Measurements from ENCODE around the gene NRP2. TPM values are rescaled to one million over a fixed set of nuclear protein-coding genes. Genes with fewer than 3 reads are reported as not detected.

NRP2 gene
- total RNA-seq, 5 donors from 2014 or later (not counting 1 experiment from before 2014, with no cell fraction given), result 0.85 to 1.1 (median 0.93) TPM; not detected in 2

DNA sequence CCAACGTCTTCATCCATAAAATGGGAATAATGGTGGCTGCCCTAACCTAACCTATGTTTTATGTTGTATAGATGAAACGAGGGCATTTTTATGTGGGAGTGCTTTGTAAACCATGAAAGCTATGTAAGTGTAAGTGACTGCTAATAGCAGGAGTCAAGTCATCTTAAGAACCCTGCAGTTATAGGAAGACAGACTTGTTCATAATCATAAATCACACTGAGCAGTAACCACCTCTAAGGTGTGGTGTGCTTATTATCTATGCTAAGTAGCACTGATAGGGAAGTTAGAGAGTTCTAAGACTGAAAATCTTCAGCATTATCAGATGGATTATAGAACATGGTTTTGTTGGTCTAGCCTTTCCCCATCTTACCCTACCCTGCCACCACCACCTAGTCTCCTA, 24.2 kb upstream of the NRP2 start:
- H3K9me3 ChIP-seq, result no peaks in the 10 kb centered on the region
- DNase-seq (no peak), ATAC-seq (replicated peaks in 1 of 4) (no peak)
- H3K27ac ChIP-seq (ENCODE audit: low read length), result no peak overlapping the region
- no CpG with 5 or more reads among the region's 2 CpGs for WGBS (ENCODE audit: insufficient coverage)
- no peaks in the 10 kb centered on the region for H3K36me3 Mint-ChIP-seq
- CTCF ChIA-PET, result no interaction called here
- H3K36me3 ChIP-seq (ENCODE audit: control insufficient read depth in 2 of 2, extremely low read depth in 1 of 2, insufficient read depth in 1 of 2, low read length in 1 of 2), result no peaks in the 10 kb centered on the region
- no peak overlapping the region for H3K4me3 Mint-ChIP-seq
- H3K9me3 Mint-ChIP-seq, result no peaks in the 10 kb centered on the region
- H3K27ac Mint-ChIP-seq, result no peak overlapping the region
- H3K27me3 ChIP-seq (replicated peaks in 1 of 2; ENCODE audit: control insufficient read depth in 2 of 2, extremely low read depth in 1 of 2, insufficient read depth in 2 of 2, low read length in 1 of 2), result peaks cover 0 to 2% of the 10 kb centered on the region in 2 experiments
- H3K27me3 Mint-ChIP-seq, result peaks cover 0 to 4% of the 10 kb centered on the region in 2 donors
- peaks cover 21 to 22% (median 21%) of the 10 kb centered on the region in 3 donors for H3K4me1 Mint-ChIP-seq
- H3K4me1 ChIP-seq (ENCODE audit: control insufficient read depth in 1 of 2, extremely low read depth in 1 of 2, insufficient read depth in 2 of 2, low read length in 2 of 2), result peaks cover 5 to 16% of the 10 kb centered on the region in 2 experiments
- POLR2A ChIA-PET, result no interaction called here
- no peak overlapping the region for H3K4me3 ChIP-seq (ENCODE audit: control insufficient read depth in 1 of 2, extremely low read depth in 1 of 2, low read length in 1 of 2)

DNA sequence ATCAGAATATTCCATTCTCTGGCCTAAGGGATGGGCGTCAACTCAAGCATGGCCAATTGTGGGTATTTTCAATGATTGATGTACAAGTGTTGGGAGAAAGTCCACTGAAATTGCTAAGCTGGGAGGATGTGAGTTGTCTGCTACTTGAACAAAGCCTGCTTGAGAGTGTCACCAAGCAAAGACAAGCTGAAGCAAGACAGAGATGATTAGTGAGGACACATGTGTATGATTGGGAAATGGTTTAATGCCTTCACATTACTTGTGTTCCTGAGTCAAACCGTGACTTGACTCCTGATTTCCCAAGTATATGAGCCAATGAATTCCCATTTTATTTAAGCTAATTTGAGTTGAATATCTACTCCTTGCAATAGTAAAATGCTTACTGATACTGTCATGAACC, 23.7 kb upstream of the NRP2 start:
- H3K4me1 Mint-ChIP-seq, result peaks cover 21 to 22% (median 21%) of the 10 kb centered on the region in 3 donors
- Histone ChIP-seq H3K27me3 (replicated peaks in 1 of 2; ENCODE audit: control insufficient read depth in 2 of 2, extremely low read depth in 1 of 2, insufficient read depth in 2 of 2, low read length in 1 of 2) (peaks cover 0 to 2% of the 10 kb centered on the region in 2 experiments), H3K36me3 (ENCODE audit: control insufficient read depth in 2 of 2, extremely low read depth in 1 of 2, insufficient read depth in 1 of 2, low read length in 1 of 2) (no peaks in the 10 kb centered on the region), H3K4me3 (ENCODE audit: control insufficient read depth in 1 of 2, extremely low read depth in 1 of 2, low read length in 1 of 2) (no peak overlapping the region), H3K4me1 (ENCODE audit: control insufficient read depth in 1 of 2, extremely low read depth in 1 of 2, insufficient read depth in 2 of 2, low read length in 2 of 2) (peaks cover 5 to 16% of the 10 kb centered on the region in 2 experiments), H3K27ac (ENCODE audit: low read length) (no peak overlapping the region), H3K9me3 (no peaks in the 10 kb centered on the region)
- no peaks in the 10 kb centered on the region for H3K36me3 Mint-ChIP-seq
- CTCF ChIA-PET, result no interaction called here
- ATAC-seq (replicated peaks in 1 of 4), result no peak
- no peak for DNase-seq
- POLR2A ChIA-PET, result no interaction called here
- H3K27ac Mint-ChIP-seq, result no peak overlapping the region
- 90% methylated on average over 1 of the region's 2 CpGs for WGBS (ENCODE audit: insufficient coverage)
- no peak overlapping the region for H3K4me3 Mint-ChIP-seq
- peaks cover 0 to 4% of the 10 kb centered on the region in 2 donors for H3K27me3 Mint-ChIP-seq
- no peaks in the 10 kb centered on the region for H3K9me3 Mint-ChIP-seq

DNA sequence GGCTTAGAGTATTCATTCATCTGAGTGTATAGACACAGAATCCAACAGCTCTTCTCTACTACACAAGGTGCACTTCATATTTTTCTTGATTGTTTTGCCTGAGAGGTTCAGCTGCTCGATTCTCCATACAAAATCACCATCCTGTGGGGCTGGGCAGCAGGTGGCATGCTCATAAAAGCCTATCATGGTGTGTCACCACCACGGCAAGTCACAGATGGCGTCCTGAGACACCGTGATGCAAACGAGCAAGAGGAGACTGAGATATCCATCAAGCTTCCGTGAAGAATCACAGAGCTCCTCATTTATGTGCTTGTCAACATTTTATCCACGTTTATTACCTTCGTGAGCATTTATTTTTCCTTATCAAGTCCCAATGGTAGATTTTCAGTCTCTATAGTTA, 22.4 kb upstream of the NRP2 start:
- Histone ChIP-seq H3K36me3 (ENCODE audit: control insufficient read depth in 2 of 2, extremely low read depth in 1 of 2, insufficient read depth in 1 of 2, low read length in 1 of 2) (no peaks in the 10 kb centered on the region), H3K27ac (ENCODE audit: low read length) (no peak overlapping the region), H3K4me3 (ENCODE audit: control insufficient read depth in 1 of 2, extremely low read depth in 1 of 2, low read length in 1 of 2) (no peak overlapping the region), H3K4me1 (ENCODE audit: control insufficient read depth in 1 of 2, extremely low read depth in 1 of 2, insufficient read depth in 2 of 2, low read length in 2 of 2) (peaks cover 5 to 16% of the 10 kb centered on the region in 2 experiments), H3K27me3 (replicated peaks in 1 of 2; ENCODE audit: control insufficient read depth in 2 of 2, extremely low read depth in 1 of 2, insufficient read depth in 2 of 2, low read length in 1 of 2) (peaks cover 0 to 2% of the 10 kb centered on the region in 2 experiments), H3K9me3 (no peaks in the 10 kb centered on the region)
- 90% methylated on average over 5 of the region's 8 CpGs for WGBS (ENCODE audit: insufficient coverage)
- Mint-ChIP-seq H3K27me3 (peaks cover 0 to 4% of the 10 kb centered on the region in 2 donors), H3K27ac (no peak overlapping the region), H3K9me3 (no peaks in the 10 kb centered on the region), H3K36me3 (no peaks in the 10 kb centered on the region), H3K4me1 (peaks cover 21 to 22% (median 21%) of the 10 kb centered on the region in 3 donors), H3K4me3 (peak overlapping the region in 1 of 3 donors; percentile 47)
- no peak for ATAC-seq (replicated peaks in 1 of 4)
- ChIA-PET CTCF (interaction anchor here (0.8 to 0.9 kb wide), 2 partner anchors 16 to 18 kb away, joined by 3 read pairs; no protein-coding TSS in a partner anchor), POLR2A (no interaction called here)
- DNase-seq, result no peak

DNA sequence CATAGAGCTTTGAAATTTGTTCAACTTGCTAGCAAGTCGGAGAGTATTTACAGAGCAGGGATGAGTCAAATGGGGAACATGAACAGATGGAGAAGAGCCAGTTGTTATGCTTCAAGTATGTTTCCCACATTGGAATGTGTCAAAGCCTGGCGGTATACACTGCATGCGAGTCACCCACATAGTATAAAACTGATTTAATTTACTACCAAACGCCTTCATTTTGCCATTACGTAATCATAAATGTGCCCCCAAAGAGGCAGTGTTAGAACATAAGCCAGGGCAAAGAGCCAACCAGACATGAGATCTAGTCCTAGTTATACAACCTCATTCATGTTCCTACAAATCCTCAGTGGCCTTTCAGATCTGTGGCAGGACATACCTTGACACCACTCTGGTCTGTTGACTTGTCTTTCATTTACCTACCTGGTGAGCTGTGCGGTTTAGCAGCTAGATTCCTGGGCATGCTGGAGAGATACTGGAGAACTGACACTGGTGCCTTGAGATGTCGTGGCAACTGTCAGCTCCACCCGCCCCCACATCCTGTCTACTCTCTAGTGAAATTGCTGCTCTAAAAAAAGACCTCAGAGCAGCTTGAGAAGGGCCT, 21.7 kb upstream of the NRP2 start:
- no peak overlapping the region for H3K4me3 ChIP-seq (ENCODE audit: control insufficient read depth in 1 of 2, extremely low read depth in 1 of 2, low read length in 1 of 2)
- H3K36me3 ChIP-seq (ENCODE audit: control insufficient read depth in 2 of 2, extremely low read depth in 1 of 2, insufficient read depth in 1 of 2, low read length in 1 of 2), result no peaks in the 10 kb centered on the region
- DNase-seq, result peak in 25 of 35 experiments; percentile 5 to 49 (median 18)
- H3K27me3 ChIP-seq (replicated peaks in 1 of 2; ENCODE audit: control insufficient read depth in 2 of 2, extremely low read depth in 1 of 2, insufficient read depth in 2 of 2, low read length in 1 of 2), result peaks cover 0 to 2% of the 10 kb centered on the region in 2 experiments
- H3K4me1 Mint-ChIP-seq, result peaks cover 21 to 22% (median 21%) of the 10 kb centered on the region in 3 donors
- no peaks in the 10 kb centered on the region for H3K9me3 ChIP-seq
- POLR2A ChIA-PET, result no interaction called here
- H3K4me3 Mint-ChIP-seq, result peak overlapping the region; percentile 1 to 47 (median 13)
- H3K27me3 Mint-ChIP-seq, result no peaks in the 10 kb centered on the region
- no peaks in the 10 kb centered on the region for H3K36me3 Mint-ChIP-seq
- no peaks in the 10 kb centered on the region for H3K9me3 Mint-ChIP-seq
- peak; percentile 71 to 89 (median 86) for ATAC-seq (replicated peaks in 1 of 4)
- peak overlapping the region; percentile 33 to 59 for H3K27ac Mint-ChIP-seq
- CTCF ChIA-PET, result interaction anchor here in 1 of 2 donors (2.2 kb wide), 1 partner anchor 15 kb away, joined by 8 read pairs; no protein-coding TSS in a partner anchor
- no peak overlapping the region for H3K27ac ChIP-seq (ENCODE audit: low read length)
- peaks cover 5 to 16% of the 10 kb centered on the region in 2 experiments for H3K4me1 ChIP-seq (ENCODE audit: control insufficient read depth in 1 of 2, extremely low read depth in 1 of 2, insufficient read depth in 2 of 2, low read length in 2 of 2)
- 47% methylated on average over 6 of the region's 8 CpGs for WGBS (ENCODE audit: insufficient coverage)

DNA sequence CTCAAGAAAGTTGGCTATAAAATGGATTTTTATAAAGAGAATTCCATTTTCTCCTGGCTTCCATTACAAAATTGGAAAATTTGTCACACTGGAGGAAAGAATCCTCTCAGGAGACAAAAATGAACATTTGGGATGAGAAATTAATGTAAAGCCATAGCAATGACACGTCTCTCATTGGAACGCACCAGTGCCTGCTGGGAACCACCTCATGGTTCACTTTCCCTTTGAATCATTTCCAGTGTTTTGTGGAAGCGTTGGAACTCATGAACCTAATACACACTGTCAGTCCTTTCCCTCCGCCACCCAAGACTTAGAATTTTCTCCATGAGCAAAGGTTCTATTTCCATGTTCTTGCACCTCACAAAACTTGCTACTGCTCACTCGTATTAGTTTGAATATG, 21.0 kb upstream of the NRP2 start:
- Histone ChIP-seq H3K4me1 (ENCODE audit: control insufficient read depth in 1 of 2, extremely low read depth in 1 of 2, insufficient read depth in 2 of 2, low read length in 2 of 2) (peaks cover 5 to 16% of the 10 kb centered on the region in 2 experiments), H3K4me3 (ENCODE audit: control insufficient read depth in 1 of 2, extremely low read depth in 1 of 2, low read length in 1 of 2) (no peak overlapping the region), H3K27me3 (replicated peaks in 1 of 2; ENCODE audit: control insufficient read depth in 2 of 2, extremely low read depth in 1 of 2, insufficient read depth in 2 of 2, low read length in 1 of 2) (no peaks in the 10 kb centered on the region), H3K27ac (ENCODE audit: low read length) (no peak overlapping the region), H3K36me3 (ENCODE audit: control insufficient read depth in 2 of 2, extremely low read depth in 1 of 2, insufficient read depth in 1 of 2, low read length in 1 of 2) (no peaks in the 10 kb centered on the region), H3K9me3 (no peaks in the 10 kb centered on the region)
- no peaks in the 10 kb centered on the region for H3K27me3 Mint-ChIP-seq
- ATAC-seq (replicated peaks in 1 of 4), result no peak
- DNase-seq, result no peak
- 60% methylated on average over 2 of the region's 5 CpGs for WGBS (ENCODE audit: insufficient coverage)
- ChIA-PET CTCF (interaction anchor here in 1 of 2 donors (2.2 kb wide), 1 partner anchor 14 kb away, joined by 8 read pairs; no protein-coding TSS in a partner anchor), POLR2A (no interaction called here)
- H3K4me1 Mint-ChIP-seq, result peaks cover 21 to 22% (median 21%) of the 10 kb centered on the region in 3 donors
- no peak overlapping the region for H3K4me3 Mint-ChIP-seq
- no peak overlapping the region for H3K27ac Mint-ChIP-seq
- H3K36me3 Mint-ChIP-seq, result no peaks in the 10 kb centered on the region
- H3K9me3 Mint-ChIP-seq, result no peaks in the 10 kb centered on the region

DNA sequence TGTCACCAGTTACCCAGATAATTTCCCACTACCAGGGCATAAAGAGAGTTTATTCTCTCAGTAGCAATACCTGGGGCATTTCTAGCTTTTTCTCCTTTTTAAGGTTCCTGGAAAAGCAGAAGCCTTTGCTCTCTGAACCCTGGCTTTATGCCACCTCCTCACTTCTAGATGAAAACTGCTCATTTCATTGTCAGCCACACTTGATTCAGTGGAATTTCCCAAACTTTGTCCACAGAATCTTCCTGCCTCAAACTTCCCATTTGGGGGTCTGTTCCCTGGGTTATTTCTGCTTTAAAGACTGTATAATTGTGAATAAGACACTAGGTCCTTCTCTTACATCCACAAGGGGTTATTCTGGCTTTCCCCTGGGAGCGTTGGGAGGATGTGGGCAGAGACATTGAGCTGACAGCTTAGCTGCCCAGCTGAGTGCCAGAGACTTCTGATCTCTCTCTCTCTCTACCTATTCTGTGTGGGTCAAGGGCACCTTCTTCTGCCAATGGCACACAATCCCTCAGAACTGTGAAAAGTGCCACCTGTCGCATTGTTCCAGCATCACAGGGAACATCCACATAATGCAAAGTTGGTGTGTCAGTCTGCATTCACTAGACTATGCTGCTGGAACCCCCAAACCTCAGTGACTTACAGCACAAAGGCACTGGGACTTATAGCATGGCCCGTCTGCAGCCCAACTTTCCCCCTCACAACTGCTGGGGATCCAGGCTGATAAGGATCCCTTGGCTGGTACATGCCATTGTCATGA, 19.9 kb upstream of the NRP2 start:
- no peaks in the 10 kb centered on the region for H3K9me3 ChIP-seq
- no peak overlapping the region for H3K27ac ChIP-seq (ENCODE audit: low read length)
- Mint-ChIP-seq H3K4me3 (no peak overlapping the region), H3K36me3 (no peaks in the 10 kb centered on the region), H3K9me3 (no peaks in the 10 kb centered on the region), H3K27me3 (no peaks in the 10 kb centered on the region), H3K4me1 (peaks cover 21 to 22% (median 21%) of the 10 kb centered on the region in 3 donors), H3K27ac (no peak overlapping the region)
- CTCF ChIA-PET, result interaction anchor here (0.5 to 2.2 kb wide), 3 partner anchors 13 to 690 kb away, joined by 3 to 8 read pairs (median 7); no protein-coding TSS in a partner anchor
- POLR2A ChIA-PET, result no interaction called here
- H3K4me3 ChIP-seq (ENCODE audit: control insufficient read depth in 1 of 2, extremely low read depth in 1 of 2, low read length in 1 of 2), result no peak overlapping the region
- WGBS (ENCODE audit: insufficient coverage), result 92% methylated on average over 2 of the region's 3 CpGs
- H3K27me3 ChIP-seq (replicated peaks in 1 of 2; ENCODE audit: control insufficient read depth in 2 of 2, extremely low read depth in 1 of 2, insufficient read depth in 2 of 2, low read length in 1 of 2), result no peaks in the 10 kb centered on the region
- ATAC-seq (replicated peaks in 1 of 4) (no peak), DNase-seq (no peak)
- peaks cover 5 to 16% of the 10 kb centered on the region in 2 experiments for H3K4me1 ChIP-seq (ENCODE audit: control insufficient read depth in 1 of 2, extremely low read depth in 1 of 2, insufficient read depth in 2 of 2, low read length in 2 of 2)
- H3K36me3 ChIP-seq (ENCODE audit: control insufficient read depth in 2 of 2, extremely low read depth in 1 of 2, insufficient read depth in 1 of 2, low read length in 1 of 2), result no peaks in the 10 kb centered on the region

Measured in T-cell (primary cell).